Activated T-cell treated with anti-CD3 and anti-CD28 coated beads for 48 hours (primary cell): ENCODE results near the gene TMEM119.

Experiments used
- DNase-seq: peaks from one replicate; pipeline ENCODE4 v3.0.0-alpha.2; 2020; ENCODE audit warnings: low read depth

The TMEM119 gene, protein sequence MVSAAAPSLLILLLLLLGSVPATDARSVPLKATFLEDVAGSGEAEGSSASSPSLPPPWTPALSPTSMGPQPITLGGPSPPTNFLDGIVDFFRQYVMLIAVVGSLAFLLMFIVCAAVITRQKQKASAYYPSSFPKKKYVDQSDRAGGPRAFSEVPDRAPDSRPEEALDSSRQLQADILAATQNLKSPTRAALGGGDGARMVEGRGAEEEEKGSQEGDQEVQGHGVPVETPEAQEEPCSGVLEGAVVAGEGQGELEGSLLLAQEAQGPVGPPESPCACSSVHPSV

GRCh38 chr12:108597559-108598471, at the start of gene TMEM119:
Gene TMEM119, minus strand, starts transcription at chr12:108598084. Its CDS starts 5,701 bp downstream, at chr12:108592383.
- DNase-seq, result no peak

DNA sequence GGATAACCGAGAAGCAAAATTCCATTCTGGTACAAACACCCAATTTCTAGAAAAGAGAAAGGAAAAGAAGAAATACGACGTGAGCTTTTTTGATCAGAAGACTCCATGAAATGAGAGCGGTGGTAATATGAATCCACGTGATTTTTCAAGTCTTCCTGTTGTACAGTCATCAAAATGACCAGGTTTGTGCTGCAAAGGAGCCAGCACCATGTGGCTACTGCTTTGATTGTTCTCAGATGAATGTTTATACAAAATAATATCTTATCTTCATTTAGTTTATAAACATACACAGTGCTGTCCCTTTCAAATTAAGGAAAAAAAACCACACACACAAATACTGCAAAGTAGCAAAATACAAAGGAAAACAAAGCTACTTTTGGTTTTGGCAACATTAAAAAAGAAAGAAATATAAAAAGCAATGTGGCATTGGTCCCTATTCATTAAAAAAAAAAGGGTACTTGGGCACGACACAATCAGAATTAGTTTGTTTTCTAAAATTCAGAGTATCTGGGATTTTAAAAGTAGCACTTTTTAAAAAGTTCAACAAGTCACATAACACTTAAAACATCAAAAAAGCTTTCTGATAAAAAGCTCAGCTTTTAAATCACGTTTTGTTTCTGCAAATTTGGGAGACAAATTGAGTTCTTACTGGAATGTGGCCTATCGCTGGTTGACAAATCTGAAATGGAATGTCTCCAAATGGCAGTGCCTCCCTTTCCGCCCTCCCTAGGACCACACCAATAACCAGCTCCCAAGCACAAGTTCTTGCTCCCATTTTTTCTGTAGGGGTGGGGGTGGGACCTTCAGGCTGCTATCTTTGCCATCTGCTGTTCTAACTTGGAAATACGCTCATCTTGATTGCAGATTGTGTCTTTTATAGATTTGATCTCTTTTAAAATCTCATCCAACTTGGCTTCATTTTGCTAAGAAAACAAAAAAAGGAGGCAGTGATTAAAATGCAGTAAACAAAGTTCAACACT, 49.0 kb upstream of the TMEM119 start:
- DNase-seq, result no peak

- no peak for DNase-seq
Measured at GRCh38 chr12:108645686-108646599, 48.1 kb upstream of the TMEM119 start.

DNA sequence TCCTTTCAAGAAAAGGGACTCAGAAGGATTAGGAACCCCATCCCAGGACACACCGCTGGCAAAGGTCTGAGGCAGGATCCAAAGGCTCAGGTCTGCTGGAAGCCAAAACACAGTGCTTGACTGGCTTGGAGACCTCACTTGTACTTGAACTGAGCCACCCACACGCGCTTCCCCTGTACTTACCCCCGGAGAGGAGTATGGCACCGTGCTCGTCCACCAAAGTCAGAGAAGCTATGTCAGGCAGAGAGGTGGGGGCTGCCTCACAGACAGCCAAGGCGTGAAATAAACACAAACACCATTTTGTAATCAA, 46.9 kb upstream of the TMEM119 start:
- DNase-seq, result no peak

DNA sequence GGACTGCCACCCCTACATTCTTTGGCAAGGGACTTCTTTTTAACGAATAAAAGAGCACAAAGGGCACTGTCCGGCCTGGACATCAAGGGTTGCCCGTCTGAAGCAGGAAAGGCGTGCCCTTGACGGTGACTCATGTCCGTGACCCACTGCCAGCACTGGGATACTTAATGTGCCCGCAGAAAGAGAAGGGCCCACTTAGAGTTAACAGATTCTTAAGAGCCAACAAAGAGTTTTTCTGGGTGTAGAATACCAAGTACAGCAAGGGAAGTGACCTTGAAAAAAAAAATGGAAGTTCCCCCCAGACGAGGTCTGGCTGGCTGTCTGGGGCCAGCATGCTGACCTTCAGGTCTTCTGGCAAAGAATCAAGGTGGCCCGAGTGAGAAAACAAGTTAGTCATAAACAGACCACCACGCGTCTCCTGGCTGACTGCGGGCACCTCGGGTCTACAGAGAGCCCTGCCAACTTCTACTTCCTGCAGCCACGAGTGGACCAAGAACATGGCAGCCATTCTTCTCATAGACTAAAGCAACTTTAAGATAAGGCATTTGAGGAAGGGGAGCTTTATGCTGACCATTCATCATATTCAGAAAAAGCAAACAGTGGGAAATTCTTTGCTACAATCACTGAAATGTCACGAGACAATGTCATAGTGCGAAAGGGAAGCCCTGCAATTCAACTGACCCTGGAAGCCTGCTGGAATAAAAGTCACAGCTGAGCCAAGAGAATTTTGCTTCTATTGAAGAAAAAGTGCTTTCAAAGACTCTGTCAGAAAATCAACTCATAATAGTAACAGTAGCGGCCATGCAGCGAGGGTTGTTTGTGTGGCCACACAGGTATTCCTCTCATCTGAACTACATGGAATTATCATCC, 46.3 kb upstream of the TMEM119 start:
- DNase-seq, result no peak

- no peak for DNase-seq
Measured at GRCh38 chr12:108642899-108643654, 45.2 kb upstream of the TMEM119 start.

GRCh38 chr12:108642269-108642870, 44.5 kb upstream of the TMEM119 start:
- no peak for DNase-seq

DNA sequence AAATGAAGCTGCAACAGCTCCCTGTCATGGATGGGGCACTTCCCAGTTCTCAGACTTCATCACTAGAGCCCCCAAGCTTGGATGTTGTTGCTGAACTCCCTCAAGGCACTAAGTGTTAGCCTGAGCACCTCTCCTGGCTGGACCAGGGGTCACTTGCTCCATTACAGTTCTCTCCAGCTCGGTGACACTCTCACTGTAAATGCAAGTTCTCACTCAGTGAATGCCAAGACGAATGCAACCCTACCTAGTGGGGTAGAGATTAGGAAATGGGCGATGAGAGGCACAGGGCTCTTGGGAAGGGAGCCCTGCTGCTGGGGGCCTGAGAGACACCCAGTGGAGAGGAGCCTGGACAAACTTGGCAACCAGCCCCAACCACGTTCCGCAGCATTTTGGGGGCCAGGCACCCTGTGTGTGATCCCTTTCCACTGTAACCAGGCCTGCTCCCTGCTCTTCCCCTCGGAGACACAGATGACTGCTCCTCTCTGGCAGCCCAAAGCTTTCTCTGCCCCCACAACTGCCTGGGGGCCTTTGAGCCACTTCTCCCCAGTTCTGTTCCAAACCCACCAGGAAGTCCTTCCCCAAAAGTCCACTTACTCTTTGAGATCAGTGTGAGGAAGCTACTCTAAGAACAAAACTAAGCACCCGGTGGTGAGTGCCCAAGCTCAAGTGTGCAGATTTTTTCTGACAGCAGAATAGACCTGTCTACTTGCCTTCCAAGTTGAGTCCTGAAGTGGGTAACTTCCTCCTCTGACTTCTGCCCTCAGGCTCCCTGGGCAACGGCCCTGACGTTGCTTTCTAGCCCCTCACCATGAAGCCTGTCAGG, 43.8 kb upstream of the TMEM119 start:
- DNase-seq, result no peak

DNA sequence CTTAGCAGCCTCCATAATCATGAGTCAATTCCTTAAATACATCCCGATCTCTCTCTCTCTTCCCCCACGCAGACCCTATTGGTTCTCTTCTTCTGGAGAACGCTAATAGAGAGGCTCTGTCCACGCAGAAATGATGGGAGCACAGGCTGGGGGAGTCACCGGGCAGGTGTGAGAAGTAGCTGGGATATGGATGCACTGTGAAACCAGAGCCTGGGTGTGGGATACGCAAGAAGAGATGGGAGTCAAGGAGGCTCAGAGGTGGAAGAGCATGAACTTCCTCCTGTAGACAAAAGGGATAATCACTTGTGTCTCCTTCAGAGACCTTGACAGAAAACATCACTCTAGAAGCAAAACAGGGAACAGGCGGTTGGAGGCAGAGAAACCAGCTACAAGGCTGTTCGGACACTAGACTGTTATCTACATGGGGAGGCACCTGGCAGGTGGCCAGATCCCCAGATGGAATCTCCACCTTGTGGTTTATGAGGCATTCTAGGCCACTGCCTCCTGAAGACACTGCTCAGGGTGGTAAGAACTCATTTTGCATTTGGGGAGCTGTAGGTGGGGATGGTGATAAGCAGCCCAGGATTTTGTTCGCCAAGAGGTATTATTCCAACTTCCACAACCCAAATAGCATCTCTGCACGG, 43.0 kb upstream of the TMEM119 start:
- no peak for DNase-seq

DNA sequence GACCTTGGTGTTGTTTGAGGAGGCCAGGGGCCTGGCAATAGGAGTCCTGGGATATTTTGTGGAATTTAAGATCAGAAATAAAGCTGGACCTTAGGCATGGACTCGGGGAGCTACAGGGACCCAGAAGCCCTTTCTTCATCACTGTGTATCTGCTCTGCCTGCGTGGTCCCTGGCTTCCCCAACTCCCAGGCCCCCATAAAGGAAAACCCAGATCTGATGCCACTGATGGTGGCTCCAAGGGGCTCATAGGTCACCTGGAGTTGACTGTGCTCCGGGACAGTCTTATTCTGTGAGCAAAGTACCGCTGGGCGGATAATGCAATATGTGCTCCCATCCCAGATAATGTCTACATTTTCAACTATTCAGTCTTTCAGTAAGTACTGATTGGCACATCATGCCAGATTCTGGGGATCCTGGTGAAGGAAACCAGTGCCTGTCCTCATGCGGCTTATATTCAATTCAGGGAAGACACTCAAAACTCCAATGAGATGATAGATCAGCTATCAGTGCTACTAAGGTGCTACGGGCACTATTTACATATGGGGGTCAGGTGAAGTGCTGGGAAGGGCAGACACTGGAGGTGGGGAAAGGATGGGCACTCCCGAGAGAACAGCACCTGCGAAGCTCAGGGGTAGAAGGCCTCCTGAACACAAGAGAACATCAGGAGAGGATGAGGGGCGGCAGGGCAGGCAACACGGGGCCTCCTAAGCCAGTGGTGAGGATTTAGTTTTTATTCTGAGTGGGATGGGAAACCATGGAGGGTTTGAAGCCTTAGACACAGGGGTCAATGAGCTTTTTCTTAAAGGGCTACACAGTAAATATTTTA, 41.3 kb upstream of the TMEM119 start:
- no peak for DNase-seq

GRCh38 chr12:108638141-108638827, 40.4 kb upstream of the TMEM119 start:
- DNase-seq, result no peak

- no peak for DNase-seq
Measured at GRCh38 chr12:108637222-108637971, 39.5 kb upstream of the TMEM119 start.

DNA sequence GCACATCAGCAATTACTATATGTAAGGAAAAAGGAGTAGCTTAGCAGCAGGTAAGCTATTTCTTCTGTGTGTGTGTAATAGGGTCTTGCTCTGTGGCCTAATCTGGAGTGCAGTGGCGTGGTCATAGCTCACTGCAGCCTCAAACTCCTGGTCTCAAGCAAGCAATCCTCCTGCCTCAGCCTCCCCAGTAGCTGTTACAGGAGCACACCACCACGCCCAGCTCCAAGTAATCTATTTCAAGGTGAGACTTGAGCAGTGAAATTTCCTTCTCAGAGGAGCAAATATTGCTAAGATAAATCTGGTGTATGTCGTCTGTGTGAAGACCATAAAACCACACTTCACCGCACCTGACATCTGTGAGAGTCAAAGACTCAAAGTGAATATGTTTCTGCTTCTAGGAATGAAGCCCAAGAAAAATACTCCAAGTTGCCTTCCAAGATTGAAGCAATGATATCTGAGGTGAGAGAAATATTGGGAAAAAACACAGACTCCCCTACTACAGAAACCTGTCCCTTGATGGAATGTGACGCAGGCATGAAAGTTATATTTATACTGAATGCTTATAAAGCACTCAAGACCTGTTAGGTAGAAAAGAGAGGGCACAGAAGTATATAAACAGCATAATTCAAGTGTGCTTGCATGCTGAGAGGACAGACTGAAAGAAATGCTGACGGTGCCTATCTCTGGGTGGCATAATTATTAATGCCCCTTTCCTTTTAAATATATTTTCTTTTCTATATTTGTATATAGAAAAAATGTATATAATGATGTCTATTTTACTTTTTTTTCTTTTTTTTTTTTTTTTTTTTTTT, 38.3 kb upstream of the TMEM119 start:
- no peak for DNase-seq

- no peak for DNase-seq
Measured at GRCh38 chr12:108635201-108635996, 37.5 kb upstream of the TMEM119 start.
